B cell (primary cell): ENCODE measurements around the gene SLC37A1. TPM values are rescaled to one million over a fixed set of nuclear protein-coding genes. Genes with fewer than 3 reads are reported as not detected.
A peak's percentile ranks its signal among the peaks of the same experiment; 100 is the strongest.

Experiments used
- ATAC-seq: fragments of 200-7000 bp; cut with Tn5 transposase; one replicate; pipeline ENCODE4 v1.10.0; 2021; ENCODE audit warnings: low read depth, mild to moderate bottlenecking, moderate number of reproducible peaks, moderate library complexity
- CTCF ChIA-PET: fragments of 350-600 bp; sonication (Branson Sonifier 250); formaldehyde crosslinking; loops from one replicate; lab custom pipeline; 2021; ENCODE audit warnings: antibody characterized with exemption, inconsistent platforms; lab: Charles Lee
- POLR2A ChIA-PET: fragments of 350-600 bp; sonication (Branson Sonifier 250); formaldehyde crosslinking; loops from one replicate; lab custom pipeline; 2021; ENCODE audit warnings: antibody characterized with exemption; lab: Charles Lee
- DNase-seq: peaks from one replicate; pipeline ENCODE4 v3.0.0; 2013
- H2AFZ ChIP-seq: 2 replicates; pipeline ENCODE4 v1.6.1; 2012; ENCODE audit warnings: mild to moderate bottlenecking, low read depth, low read length; ENCODE audit not compliant: insufficient read depth, poor library complexity, severe bottlenecking
- H3K27ac ChIP-seq, 2 donors: 1 replicate in 1 of 2; 2 replicates in 1 of 2; pipeline ENCODE4 v1.5.1; 2012 to 2013; ENCODE audit warnings: low read length in 2 of 2, mild to moderate bottlenecking in 2 of 2, moderate library complexity in 1 of 2
- H3K27me3 ChIP-seq, 4 experiments: fragments of 200-600 bp in 1 of 4; sonication (generic) in 1 of 4; replicated peaks in 1 of 4; 1 replicate in 2 of 4; 2 replicates in 2 of 4; pipeline versions ENCODE4 v1.6.1 to v1.7.0; 2013 to 2016; ENCODE audit warnings: low read length in 3 of 4, mild to moderate bottlenecking in 2 of 4, mixed read lengths in 1 of 4, moderate library complexity in 1 of 4; ENCODE audit not compliant: insufficient read depth in 4 of 4, control insufficient read depth in 3 of 4; ENCODE audit errors: control extremely low read depth in 1 of 4
- H3K36me3 ChIP-seq, 2 experiments: replicated peaks in 1 of 2; 1 replicate in 1 of 2; 2 replicates in 1 of 2; pipeline versions ENCODE4 v1.6.1 to v1.7.1; 2013; ENCODE audit warnings: low read length in 1 of 2; ENCODE audit not compliant: insufficient read depth in 2 of 2, control insufficient read depth in 1 of 2; ENCODE audit errors: control extremely low read depth in 1 of 2, extremely low read depth in 1 of 2
- H3K4me1 ChIP-seq, 2 donors: fragments of 200-600 bp in 1 of 2; sonication (generic) in 1 of 2; 1 replicate in 1 of 2; 2 replicates in 1 of 2; pipeline versions ENCODE4 v1.5.1 to v1.6.1; 2013 to 2017; ENCODE audit warnings: low read length in 2 of 2; ENCODE audit not compliant: control insufficient read depth in 2 of 2, insufficient read depth in 2 of 2
- H3K4me2 ChIP-seq: replicated peaks from 2 replicates; pipeline ENCODE3; 2012; ENCODE audit warnings: mild to moderate bottlenecking, low read depth, low read length; ENCODE audit not compliant: poor library complexity, severe bottlenecking
- H3K4me3 ChIP-seq, 5 experiments: fragments of 200-600 bp in 1 of 5; sonication (generic) in 1 of 5; 1 replicate in 3 of 5; 2 replicates in 2 of 5; pipeline versions ENCODE4 v1.5.1 to v1.7.0; 2011 to 2016; ENCODE audit warnings: low read length in 4 of 5, mild to moderate bottlenecking in 4 of 5, low read depth in 2 of 5, control low read depth in 1 of 5, moderate library complexity in 1 of 5; ENCODE audit not compliant: insufficient read depth in 1 of 5; ENCODE audit errors: control extremely low read depth in 1 of 5, extremely low read depth in 1 of 5
- H3K79me2 ChIP-seq: fragments of 200-600 bp; sonication (generic); one replicate; pipeline ENCODE4 v1.6.0; 2016; ENCODE audit warnings: low read length; ENCODE audit not compliant: control insufficient read depth, insufficient read depth
- H3K9ac ChIP-seq: fragments of 200-600 bp; sonication (generic); 2 replicates; pipeline ENCODE4 v1.6.1; 2017; ENCODE audit warnings: mild to moderate bottlenecking, low read length, moderate library complexity
- H3K9me3 ChIP-seq, 3 donors: one replicate each; pipeline versions ENCODE4 v1.6.1 to v1.7.1; 2013; ENCODE audit warnings: low read length in 2 of 3; ENCODE audit not compliant: control insufficient read depth in 2 of 3, insufficient read depth in 1 of 3; ENCODE audit errors: control extremely low read depth in 1 of 3
- H4K20me1 ChIP-seq: 2 replicates; pipeline ENCODE4 v1.6.0; 2012; ENCODE audit warnings: mild to moderate bottlenecking, low read length; ENCODE audit not compliant: insufficient read depth, control insufficient read depth, poor library complexity, severe bottlenecking
- H3K27ac Mint-ChIP-seq: one replicate; pipeline ENCODE4 v1.8.0; 2021; ENCODE audit warnings: mixed read lengths
- H3K27me3 Mint-ChIP-seq: one replicate; pipeline ENCODE4 v1.8.0; 2021; ENCODE audit warnings: mixed read lengths
- H3K4me1 Mint-ChIP-seq: one replicate; pipeline ENCODE4 v1.8.0; 2021; ENCODE audit warnings: mixed read lengths
- H3K4me3 Mint-ChIP-seq: one replicate; pipeline ENCODE4 v1.8.0; 2021; ENCODE audit warnings: mixed read lengths
- H3K9me3 Mint-ChIP-seq: one replicate; pipeline ENCODE4 v1.8.0; 2022; ENCODE audit warnings: mixed read lengths; ENCODE audit not compliant: insufficient read depth
- CTCF ChIP-seq: fragments of 200-600 bp; IDR thresholded peaks from one replicate; pipeline ENCODE4 v1.8.0; 2022; ENCODE audit warnings: antibody characterized with exemption, mild to moderate bottlenecking
- EZH2 ChIP-seq: IDR thresholded peaks from 2 replicates; pipeline ENCODE4 v1.6.1; 2012; ENCODE audit warnings: borderline replicate concordance, low read depth, mild to moderate bottlenecking, moderate library complexity, low read length; ENCODE audit not compliant: insufficient read depth, poor library complexity, severe bottlenecking
- WGBS: methylation state at CpG from one replicate; pipeline ENCODE4 v1.1.5; 2013; ENCODE audit warnings: missing lambda C conversion rate; ENCODE audit not compliant: insufficient coverage; 5-methylcytosine and 5-hydroxymethylcytosine counted together
- intact Hi-C: fragments of 100-400 bp; cut with micrococcal nuclease; formaldehyde crosslinking; loops from one replicate; pipeline ENCODE4 v1.10.0; 2022
- polyA plus RNA-seq: library from polyadenylated mRNA; depleted of rRNA; stranded (reverse); fragments of >200 nt; gene quantifications from 2 replicates; pipeline ENCODE4 v1.2.3, GENCODE V29; 2012
- total RNA-seq, 2 donors: library from RNA; stranded (reverse); fragments of 120-200 nt in 1 of 2; gene quantifications; 1 replicate in 1 of 2; 2 replicates in 1 of 2; pipeline versions ENCODE4 v1.2.3 to v1.2.4, GENCODE V29; 2013 to 2022

The SLC37A1 gene
- total and polyA plus RNA-seq, 2 donors (not counting 1 experiment from before 2014, with no cell fraction given): 38.1 to 60.2 TPM

GRCh38 chr21:42593007-42593814, 79.6 kb downstream of the SLC37A1 start:
- intact Hi-C loops: loop anchor here (5.0 to 10.0 kb wide), 4 partner anchors 62 to 332 kb away; partner anchors contain the start of genes ERVH48-1 and PDE9A
- Histone ChIP-seq H3K27ac (no peak overlapping the region), H3K4me1 (peaks cover 10 to 17% of the 10 kb centered on the region in 2 donors), H2AFZ (peak overlapping the region; percentile 59), H3K79me2 (no peaks in the 10 kb centered on the region), H3K36me3 (no peaks in the 10 kb centered on the region), H3K4me2 (peak overlapping the region; percentile 58), H3K9me3 (no peaks in the 10 kb centered on the region), H3K27me3 (peaks cover 0 to 12% (median 0%) of the 10 kb centered on the region in 4 experiments), H3K4me3 (no peak overlapping the region), H4K20me1 (no peaks in the 10 kb centered on the region), H3K9ac (no peak overlapping the region)
- Mint-ChIP-seq H3K4me1 (peaks cover 14% of the 10 kb centered on the region), H3K27me3 (peaks cover 18% of the 10 kb centered on the region), H3K4me3 (no peak overlapping the region), H3K9me3 (no peaks in the 10 kb centered on the region), H3K27ac (no peak overlapping the region)
- ATAC-seq (peak; percentile 73), DNase-seq (peak; percentile 69)
- WGBS: 33% methylated on average over 27 of the region's 33 CpGs
- POLR2A ChIA-PET: no interaction called here
- TF ChIP-seq CTCF (peak; percentile 74), EZH2 (no peak)
- CTCF ChIA-PET: interaction anchor here (0.7 to 4.9 kb wide), 13 partner anchors 9 to 1052 kb away, joined by 3 to 74 read pairs (median 4); no protein-coding TSS in a partner anchor
